SK-N-SH (cell line): ENCODE measurements around the gene AIRE.

Experiments used
- JUND ChIP-seq: IDR thresholded peaks from 2 replicates; pipeline ENCODE4 v1.4.0; 2012
- POLR2AphosphoS5 ChIP-seq: IDR thresholded peaks from 2 replicates; pipeline ENCODE4 v1.6.1; 2012; ENCODE audit warnings: low read depth, low read length
- RAD21 ChIP-seq: IDR thresholded peaks from 2 replicates; pipeline ENCODE4 v1.6.1; 2012; ENCODE audit warnings: mild to moderate bottlenecking, low read length
- RCOR1 ChIP-seq: fragments of 150-350 bp; IDR thresholded peaks from 2 replicates; pipeline ENCODE4 v1.6.1; 2017; ENCODE audit warnings: antibody characterized with exemption, low read length
- SMC3 ChIP-seq: IDR thresholded peaks from 2 replicates; pipeline ENCODE4 v1.6.1; 2012; ENCODE audit warnings: low read depth, low read length, improper control_type of control experiment
- TAF1 ChIP-seq: IDR thresholded peaks from 2 replicates; pipeline ENCODE4 v1.6.1; 2012; ENCODE audit warnings: low read depth, mild to moderate bottlenecking, low read length, moderate library complexity, borderline replicate concordance
- TCF12 ChIP-seq: IDR thresholded peaks from 2 replicates; pipeline ENCODE4 v1.4.0; 2012
- YY1 ChIP-seq: IDR thresholded peaks from 2 replicates; pipeline ENCODE4 v1.4.0; 2012; ENCODE audit warnings: low read depth, mild to moderate bottlenecking
- TF ChIP-seq, protein P1 (sequence below): fragments of 200-600 bp; sonication (generic); IDR thresholded peaks from 2 replicates; pipeline ENCODE4 v1.6.1; 2017; ENCODE audit warnings: antibody characterized with exemption, mild to moderate bottlenecking, moderate library complexity
- TF ChIP-seq, protein P2 (sequence below): IDR thresholded peaks from 2 replicates; pipeline ENCODE4 v1.6.1; 2012; ENCODE audit warnings: mild to moderate bottlenecking, low read depth, low read length, moderate library complexity

DNA sequence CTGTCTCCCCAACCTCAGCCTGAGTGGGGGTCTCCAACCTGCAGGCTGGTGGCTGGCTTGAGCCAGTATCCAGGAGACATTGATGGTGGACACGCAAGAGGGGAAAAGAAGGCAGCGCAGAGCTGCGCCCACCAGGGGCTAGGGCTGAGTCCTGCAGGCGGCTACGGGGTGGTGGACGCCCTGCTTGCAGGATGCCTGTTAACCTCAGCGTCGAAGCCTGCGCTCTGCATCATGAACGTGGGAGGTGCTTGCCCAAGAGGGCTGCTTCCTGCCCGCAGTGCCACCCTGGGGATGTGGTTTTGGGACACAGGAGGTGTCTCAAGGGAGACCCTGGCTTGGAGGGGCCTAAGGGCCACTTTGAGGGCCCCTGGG, 41.9 kb downstream of the AIRE start:
- TF ChIP-seq JUND: no peak
- TF ChIP-seq, protein P1, sequence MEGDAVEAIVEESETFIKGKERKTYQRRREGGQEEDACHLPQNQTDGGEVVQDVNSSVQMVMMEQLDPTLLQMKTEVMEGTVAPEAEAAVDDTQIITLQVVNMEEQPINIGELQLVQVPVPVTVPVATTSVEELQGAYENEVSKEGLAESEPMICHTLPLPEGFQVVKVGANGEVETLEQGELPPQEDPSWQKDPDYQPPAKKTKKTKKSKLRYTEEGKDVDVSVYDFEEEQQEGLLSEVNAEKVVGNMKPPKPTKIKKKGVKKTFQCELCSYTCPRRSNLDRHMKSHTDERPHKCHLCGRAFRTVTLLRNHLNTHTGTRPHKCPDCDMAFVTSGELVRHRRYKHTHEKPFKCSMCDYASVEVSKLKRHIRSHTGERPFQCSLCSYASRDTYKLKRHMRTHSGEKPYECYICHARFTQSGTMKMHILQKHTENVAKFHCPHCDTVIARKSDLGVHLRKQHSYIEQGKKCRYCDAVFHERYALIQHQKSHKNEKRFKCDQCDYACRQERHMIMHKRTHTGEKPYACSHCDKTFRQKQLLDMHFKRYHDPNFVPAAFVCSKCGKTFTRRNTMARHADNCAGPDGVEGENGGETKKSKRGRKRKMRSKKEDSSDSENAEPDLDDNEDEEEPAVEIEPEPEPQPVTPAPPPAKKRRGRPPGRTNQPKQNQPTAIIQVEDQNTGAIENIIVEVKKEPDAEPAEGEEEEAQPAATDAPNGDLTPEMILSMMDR: no peak
- no peak for TF ChIP-seq TAF1
- TF ChIP-seq, protein P2, sequence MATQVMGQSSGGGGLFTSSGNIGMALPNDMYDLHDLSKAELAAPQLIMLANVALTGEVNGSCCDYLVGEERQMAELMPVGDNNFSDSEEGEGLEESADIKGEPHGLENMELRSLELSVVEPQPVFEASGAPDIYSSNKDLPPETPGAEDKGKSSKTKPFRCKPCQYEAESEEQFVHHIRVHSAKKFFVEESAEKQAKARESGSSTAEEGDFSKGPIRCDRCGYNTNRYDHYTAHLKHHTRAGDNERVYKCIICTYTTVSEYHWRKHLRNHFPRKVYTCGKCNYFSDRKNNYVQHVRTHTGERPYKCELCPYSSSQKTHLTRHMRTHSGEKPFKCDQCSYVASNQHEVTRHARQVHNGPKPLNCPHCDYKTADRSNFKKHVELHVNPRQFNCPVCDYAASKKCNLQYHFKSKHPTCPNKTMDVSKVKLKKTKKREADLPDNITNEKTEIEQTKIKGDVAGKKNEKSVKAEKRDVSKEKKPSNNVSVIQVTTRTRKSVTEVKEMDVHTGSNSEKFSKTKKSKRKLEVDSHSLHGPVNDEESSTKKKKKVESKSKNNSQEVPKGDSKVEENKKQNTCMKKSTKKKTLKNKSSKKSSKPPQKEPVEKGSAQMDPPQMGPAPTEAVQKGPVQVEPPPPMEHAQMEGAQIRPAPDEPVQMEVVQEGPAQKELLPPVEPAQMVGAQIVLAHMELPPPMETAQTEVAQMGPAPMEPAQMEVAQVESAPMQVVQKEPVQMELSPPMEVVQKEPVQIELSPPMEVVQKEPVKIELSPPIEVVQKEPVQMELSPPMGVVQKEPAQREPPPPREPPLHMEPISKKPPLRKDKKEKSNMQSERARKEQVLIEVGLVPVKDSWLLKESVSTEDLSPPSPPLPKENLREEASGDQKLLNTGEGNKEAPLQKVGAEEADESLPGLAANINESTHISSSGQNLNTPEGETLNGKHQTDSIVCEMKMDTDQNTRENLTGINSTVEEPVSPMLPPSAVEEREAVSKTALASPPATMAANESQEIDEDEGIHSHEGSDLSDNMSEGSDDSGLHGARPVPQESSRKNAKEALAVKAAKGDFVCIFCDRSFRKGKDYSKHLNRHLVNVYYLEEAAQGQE: no peak
- TF ChIP-seq YY1: no peak
- no peak for TF ChIP-seq SMC3
- TF ChIP-seq RCOR1: no peak
- no peak for TF ChIP-seq POLR2AphosphoS5
- no peak for TF ChIP-seq TCF12
- TF ChIP-seq RAD21: no peak
